ENCODE results near the gene FLOT2.
"Not testable (repeated sequence)": the region's sequence is repeated elsewhere in the genome, so short reads cannot be mapped to it uniquely, and the experiment has no call there.

Gene FLOT2

DNA sequence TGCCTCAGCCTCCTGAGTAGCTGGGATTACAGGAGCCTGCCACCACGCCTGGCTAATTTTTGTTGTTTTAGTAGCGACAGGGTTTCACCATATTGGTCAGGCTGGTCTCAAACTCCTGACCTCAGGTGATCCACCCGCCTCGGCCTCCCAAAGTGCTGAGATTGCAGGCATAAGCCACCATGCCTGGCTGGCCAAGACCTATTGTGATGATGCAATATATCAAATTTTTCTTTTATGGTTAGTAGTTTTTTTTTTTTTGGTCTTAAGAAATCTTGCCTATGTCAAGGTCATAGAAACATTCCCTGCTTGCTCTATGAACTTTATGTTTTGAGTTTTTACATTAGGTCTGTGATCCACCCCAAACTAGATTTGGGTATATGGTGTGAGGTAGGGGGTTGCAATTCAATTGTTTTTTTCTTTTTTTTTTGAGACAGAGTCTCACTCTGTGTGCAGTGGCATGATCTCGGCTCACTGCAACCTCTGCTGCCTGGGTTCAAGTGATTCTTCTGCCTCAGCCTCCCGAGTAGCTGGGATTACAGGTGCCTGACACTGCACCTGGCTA lies 20.3 kb downstream of the FLOT2 start:
- DNase-seq = not testable (repeated sequence)

DNA sequence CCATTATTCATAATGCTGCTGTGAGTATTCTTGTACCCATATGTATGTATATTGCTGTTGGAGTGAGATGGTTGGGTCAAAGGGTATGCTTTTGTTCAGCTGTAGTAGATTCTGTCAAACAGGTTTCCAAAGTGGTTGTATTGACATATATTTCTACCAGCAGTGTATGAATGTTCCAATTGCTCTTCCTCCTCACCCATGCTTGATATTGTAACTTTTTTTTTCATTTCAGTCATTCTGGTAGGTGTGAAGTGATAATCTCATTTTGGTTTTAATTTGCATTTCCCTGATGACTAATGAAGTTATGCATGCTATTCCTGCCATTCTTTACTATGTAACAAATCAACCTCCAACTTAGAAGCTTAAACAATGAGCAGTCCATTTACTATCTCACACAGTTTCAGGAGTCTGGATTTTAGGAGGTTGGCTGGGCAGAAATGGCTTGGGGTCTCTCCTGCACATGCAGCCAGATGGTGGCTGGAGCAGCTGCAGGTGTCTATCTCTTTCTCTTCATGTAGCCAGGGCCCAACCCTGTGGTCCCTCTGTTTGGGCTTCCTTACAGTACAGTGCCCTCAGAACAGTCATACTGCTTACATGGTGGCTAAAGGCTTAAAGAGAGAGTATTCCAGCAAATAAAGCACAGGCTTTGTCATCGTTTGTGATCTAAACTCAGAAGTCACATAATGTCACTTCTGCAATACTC lies 21.5 kb downstream of the FLOT2 start:
- no peak for DNase-seq

DNA sequence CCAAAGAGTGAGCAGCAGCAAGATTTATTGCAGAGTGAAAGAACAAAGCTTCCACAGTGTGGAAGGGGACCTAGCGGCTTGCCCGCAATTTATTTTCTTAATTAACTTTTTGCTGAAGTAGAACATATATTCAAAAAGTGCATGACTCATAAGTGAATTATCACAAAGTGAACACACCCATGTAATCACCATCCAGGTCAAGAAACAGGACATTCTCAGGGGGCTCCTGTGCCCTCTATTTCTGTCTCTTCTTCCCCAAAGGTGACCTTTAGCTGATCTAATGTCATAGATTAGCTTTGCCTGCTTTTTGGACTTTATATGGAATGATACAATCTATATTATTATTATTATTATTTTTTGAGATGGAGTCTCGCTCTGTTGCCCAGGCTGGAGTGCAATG lies 22.8 kb downstream of the FLOT2 start:
- DNase-seq = no peak

DNA sequence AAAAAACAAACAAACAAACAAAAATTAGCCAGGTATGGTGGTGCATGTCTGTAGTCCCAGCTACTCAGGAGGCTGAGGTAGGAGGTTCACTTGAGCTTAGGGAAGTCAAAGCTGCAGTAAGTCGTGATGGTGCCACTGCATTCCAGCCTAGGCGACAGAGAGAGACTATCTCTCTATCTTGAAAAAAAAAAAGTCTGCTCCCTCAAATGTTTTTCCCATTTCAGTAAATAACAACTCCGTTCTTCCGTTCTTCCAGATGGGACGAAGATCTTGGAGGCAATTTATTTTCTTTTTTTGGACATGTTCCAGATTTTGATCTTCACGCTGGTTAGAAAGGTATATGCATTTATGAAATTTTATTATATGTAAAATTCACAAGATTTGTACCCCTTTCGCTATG lies 23.7 kb downstream of the FLOT2 start:
- no peak for DNase-seq

DNA sequence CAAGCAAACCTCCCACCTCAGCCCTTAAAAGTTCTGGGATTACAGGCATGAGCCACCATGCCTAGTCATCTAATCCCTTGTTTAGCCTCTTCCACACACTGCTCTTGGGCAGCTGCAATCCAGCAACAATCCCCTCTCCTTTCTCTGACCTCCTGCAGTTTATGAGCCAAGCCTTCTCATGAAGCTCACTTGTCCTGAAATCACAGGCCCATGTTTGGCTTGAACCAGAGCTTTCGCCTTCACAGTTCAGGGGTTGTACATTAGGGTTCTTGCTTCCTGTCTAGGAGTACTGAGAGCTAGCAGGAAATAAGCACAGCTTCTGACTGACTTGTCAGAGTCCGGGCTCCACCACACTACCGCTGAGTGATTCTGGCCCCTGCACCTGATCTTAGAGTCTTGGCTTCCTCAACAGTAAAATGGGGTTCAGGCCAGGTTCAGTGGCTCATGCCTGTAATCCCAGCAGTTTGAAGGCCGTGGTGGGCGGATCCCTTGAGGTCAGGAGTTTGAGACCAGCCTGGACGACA lies 26.4 kb downstream of the FLOT2 start:
- DNase-seq = no peak

DNA sequence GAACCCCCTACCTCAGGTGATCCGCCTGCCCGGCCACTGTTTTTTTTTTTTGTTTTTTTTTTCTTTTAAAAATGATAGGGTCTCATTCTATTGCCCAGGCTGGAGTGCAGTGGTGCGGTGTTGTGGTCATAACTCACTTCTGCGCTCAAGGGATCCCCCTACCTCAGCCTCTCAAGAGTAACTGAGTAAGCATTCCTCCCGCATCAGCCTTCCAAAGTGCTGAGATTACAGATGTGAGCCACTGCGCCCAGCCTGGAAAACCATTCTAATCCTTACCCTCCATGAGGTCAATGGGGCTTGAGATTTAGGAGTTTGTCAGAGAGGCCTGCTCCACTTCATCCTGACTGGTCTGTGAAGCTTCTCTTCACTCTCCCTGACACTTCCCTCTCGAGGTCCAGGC lies 30.3 kb downstream of the FLOT2 start:
- DNase-seq = no peak

DNA sequence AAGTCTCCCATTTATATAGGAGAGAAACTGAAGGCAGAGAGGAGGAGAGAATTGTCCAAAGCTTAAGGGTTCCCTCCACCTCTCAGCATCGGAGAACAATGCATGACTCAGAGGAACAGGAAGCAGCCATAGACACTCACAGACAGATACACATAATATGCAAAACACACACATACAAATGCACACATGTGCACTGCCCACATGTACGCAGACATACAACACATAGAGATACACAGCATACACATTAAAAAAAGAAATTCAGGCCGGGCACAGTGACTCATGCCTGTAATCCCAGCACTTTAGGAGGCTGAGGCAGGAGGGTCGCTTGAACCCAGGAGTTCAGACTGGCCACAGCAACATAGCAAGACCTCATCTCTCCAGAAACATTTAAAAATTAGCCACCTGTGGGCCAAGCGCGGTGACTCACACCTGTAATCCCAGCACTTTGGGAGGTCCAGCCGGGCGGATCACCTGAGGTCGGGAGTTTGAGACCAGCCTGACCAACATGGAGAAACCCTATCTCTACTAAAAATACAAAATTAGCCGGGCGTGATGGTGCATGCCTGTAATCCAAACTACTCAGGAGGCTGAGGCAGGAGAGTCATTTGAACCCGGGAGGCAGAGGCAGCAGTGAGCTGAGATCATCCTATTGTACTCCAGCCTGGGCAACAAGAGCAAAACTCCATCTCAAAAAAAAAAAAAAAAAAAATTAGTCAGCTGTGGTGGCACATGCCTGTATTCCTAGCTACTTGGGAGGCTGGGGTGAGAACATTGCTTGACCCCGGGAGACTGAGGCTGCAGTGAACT lies 31.4 kb downstream of the FLOT2 start:
- no peak for DNase-seq

DNA sequence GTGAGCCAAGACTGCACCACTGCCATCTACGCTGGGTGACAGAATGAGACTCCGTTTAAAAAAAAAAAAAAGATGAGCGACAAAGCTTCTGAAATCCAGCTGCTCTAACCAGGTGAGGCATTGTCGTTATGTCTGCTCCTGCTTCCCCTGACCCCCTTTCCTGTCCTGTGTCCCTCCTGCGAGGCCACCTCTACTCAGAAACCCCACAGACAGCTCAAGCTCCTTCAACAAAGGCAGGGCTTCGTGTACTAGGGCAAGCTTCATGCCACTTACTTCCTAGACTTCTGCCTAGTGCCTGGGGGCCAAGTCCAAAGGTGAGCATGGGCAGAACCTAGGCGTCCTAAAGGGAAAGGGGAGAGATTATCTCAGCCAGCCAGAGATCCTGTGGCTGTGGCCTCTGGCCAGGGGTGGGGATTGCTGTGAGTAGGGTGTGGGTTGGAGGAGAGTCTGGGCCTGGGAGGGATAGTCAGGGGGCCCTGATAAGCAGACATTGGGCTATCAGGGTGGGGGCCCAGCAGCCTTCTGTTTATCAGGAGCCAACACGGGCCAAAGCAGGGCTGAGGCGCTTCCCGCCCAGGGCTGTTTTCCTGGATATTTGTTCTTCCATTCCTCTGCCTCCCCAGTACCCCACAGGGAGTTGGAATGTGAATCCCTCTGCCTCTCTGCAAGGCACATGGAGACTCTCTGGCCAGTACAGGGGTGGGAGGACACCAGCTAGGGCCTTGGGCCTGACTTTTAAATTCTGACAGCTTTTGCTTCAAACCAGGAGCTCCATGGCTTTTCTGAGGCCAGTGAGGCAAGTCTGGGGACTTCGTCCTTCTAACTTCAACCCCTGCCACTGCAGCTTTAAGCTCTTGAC lies 32.3 kb downstream of the FLOT2 start:
- DNase-seq = no peak

DNA sequence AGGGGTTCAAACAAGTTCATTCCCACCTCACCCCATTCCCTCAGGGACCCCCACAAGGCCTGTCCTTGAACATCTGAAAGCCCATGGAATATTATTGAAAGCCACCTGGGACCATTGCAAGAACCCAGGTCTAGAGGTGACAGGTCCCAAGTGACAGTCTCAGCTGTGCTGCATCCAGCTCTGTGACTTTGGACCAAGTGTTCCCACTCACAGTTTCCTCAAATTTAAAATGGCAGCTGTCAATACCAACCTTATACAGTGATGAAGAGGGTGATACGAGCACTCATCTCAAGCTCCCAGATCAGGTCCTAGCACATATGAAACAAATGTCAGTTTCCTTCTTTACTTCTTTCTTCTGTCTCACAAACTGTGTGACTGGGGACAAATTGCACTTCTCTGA lies 33.6 kb downstream of the FLOT2 start:
- DNase-seq = no peak

DNA sequence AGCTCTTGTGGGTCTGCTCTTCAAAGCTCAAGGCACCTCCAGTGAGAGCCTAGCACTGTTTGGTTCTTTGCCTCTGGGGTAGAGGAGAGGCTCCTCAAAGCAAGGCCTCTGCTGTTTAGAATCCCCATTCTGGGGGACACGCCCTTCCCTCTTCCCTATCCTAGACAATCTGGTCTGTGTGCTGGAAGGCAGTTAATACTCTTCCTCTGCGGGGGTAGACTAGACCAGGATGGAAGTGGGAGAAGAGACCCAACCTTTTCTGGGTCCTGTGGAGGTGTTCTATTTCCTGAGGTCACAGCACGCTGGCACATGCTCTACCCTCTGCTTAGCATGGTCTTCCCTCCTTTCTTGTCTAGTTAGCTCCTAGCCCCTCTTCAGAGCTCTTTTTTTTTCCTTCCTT lies 35.0 kb downstream of the FLOT2 start:
- DNase-seq = no peak

DNA sequence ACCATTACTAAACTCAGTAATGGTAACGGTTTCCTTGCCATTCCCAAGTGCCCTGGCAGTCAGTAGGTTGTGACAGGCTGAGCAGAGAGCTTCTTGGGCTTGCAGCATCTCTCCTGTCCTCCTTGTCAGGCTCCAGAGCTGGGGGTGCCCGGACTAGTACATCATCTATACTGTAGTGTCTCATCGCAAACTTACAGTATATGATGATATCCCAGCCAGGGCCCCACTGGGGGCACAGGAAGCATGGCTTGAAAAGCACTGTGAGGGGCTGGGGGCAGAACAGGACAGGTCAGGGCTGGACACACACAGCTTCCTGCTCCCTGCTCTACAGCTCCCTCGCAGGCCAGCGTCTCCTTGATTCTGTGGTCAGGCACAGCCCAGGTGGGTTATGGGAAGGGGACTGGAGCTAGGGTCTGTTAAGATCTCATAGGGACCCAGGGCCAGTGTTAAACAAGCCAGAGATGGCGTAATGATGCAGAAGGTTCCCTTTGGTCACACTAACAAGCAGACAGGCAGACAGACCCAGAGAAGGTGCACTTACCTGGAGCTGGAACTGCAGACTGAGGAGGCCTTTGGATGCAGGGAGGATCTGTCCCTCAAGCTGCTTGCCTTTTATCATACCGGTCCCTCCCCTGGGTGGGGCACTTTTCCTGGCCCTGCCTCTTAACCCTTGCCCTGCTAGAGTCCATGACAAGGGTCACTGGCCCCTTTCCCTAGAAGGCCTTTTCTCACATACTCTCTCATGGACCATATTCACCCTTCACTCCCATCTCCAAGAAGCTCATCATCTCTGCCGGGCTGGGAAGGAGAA lies 35.9 kb downstream of the FLOT2 start:
- DNase-seq = no peak

DNA sequence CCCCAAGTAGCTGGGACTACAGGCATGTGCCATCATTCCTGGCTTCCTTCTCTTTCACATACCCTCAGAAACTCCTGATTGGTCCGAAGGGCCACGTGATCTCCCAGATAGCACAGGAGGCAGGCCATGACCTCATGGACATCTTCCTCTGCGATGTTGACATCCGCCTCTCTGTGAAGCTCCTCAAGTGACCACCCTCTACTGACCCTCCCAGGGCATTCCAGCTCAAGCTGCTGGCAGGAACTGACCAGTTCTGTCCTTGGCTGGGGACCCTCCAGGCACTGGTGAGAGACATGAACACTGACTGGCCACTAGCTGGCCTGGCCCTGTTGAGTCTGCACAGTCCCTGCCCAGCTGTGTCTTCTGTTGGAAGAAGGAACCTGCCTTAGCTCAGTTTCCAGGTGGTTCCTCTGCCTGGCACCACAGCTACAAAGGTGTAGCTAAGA lies 37.1 kb downstream of the FLOT2 start:
- no peak for DNase-seq

DNA sequence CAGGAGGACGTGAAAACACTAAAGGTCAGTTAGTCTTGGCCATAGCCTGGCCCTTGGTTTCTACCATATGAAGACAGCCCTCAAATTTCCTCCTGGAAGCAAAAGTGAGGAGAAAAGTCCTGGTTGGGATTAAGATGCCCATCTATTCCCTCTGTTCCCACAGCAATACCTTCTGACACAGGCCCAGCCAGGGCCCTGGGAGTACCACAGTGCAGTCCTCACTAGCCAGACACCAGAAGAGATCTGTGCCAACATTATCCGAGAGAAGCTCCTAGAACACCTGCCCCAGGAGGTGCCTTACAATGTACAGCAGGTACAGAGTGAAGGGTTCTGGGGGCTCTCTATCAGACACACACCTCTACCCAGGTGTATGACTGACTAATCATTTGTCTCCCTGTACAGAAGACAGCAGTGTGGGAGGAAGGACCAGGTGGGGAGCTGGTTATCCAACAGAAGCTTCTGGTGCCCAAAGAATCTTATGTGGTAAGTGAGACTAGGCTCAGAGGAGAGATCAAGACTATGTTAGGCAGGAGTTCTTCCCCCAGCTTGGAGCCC lies 38.7 kb downstream of the FLOT2 start:
- DNase-seq = no peak

DNA sequence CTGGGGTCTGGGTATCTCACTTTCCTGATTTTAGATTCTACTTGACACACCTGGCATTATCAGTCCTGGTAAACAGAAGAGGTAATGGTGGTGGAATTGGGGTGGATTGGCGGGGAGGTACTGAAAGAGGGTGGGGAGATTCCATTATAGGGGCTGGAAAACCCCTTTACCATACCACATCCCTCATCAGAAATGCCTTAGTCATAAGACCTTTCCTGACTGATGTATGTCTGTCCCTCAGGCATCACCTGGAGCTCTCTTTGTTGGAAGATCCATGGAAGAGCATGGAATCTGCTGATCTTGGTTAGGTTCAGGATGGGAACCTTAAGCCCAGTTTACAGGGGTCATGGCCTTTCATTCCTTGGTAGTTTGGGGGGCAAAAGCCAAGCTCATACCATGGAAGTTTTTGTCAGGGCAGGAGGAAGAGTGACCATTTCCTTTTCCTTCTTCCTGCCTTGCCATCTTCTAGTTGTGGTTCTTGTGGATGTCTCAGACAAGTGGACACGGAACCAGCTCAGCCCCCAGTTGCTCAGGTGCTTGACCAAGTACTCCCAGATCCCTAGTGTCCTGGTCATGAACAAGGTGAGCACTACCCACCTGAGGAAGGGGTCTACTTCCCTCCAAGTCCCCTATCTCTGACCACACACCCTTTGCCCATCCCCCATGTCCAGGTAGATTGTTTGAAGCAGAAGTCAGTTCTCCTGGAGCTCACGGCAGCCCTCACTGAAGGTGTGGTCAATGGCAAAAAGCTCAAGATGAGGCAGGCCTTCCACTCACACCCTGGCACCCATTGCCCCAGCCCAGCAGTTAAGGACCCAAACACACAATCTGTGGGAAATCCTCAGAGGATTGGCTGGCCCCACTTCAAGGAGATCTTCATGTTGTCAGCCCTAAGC lies 39.4 kb downstream of the FLOT2 start:
- no peak for DNase-seq

DNA sequence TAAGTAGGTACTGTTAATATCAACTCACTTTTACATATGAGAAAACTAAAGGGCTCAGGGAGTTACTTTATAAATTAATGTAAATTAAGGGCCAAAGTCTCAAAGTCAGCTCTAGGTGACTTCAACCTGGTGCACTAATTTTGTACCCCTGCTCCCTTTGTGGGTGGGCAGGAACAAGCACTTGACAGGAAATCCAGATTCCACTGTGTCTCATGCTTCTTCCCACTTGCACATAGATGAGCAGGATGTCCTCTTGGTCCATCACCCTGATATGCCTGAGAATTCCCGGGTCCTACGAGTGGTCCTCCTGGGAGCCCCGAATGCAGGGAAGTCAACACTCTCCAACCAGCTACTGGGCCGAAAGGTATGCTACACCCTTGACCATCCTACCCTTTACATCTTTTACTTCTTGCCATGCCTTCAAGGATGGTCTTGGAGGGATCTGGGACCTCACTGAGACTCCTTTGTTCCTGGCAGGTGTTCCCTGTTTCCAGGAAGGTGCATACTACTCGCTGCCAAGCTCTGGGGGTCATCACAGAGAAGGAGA lies 41.4 kb downstream of the FLOT2 start:
- DNase-seq = no peak

DNA sequence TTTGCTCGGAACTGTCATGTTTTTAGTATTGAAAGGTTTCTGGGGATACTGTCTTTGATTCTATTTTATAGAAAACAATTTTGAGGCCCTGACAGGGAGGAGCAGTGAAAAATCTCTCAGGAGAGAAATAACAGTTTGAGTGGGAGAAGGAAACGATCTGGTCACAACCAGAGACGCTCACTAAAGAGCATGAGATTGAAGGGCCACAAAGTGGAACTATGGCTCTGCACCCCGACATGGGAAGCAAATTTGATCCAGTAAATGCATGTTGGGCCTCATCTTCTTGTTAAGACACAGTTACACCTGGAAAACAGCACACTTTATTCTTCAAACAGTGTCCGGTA lies 42.2 kb downstream of the FLOT2 start:
- DNase-seq = no peak

DNA sequence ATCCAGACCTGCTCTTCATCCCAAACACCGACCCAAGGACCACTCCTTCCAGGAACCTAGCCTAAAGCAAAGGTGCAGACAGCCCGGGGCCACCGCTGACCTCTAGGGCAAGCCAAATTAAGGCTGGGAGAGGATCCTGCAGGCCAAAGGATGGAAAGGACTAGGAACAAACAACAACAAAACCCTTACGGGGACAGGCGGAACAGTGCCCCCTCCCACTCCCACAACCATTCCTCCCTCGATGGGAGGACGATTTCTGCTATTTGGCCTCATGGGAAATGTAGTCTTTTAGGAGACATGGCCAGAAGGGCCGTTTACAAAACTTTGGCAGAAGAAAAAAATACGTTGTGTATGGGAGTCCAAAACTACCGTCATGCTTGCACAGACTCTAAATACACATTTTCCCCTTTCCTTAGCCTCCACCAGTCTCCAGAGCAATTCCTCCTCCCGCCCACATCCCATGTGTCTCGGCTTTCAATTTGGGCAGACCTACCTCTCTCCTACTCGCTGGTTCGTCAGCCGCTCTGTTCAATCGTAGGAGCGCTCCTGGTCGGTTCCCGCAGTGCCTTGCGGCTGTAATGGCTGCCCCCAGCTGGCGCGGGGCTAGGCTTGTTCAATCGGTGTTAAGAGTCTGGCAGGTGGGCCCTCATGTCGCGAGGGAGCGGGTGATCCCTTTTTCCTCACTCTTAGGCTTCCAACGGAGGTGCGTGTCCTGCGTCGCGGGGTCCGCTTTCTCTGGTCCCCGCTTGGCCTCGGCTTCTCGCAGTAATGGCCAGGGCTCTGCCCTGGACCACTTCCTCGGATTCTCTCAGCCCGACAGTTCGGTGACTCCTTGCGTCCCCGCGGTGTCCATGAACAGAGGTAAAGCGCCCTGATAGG lies 42.8 kb downstream of the FLOT2 start, which contains the start of gene ERAL1:
TSS of gene ERAL1 (plus strand) at position 560 of the 879 bp plus-strand sequence. CDS start at position 579, 19 bp downstream.
- DNase-seq = peak; percentile 33 to 94 (median 78)

DNA sequence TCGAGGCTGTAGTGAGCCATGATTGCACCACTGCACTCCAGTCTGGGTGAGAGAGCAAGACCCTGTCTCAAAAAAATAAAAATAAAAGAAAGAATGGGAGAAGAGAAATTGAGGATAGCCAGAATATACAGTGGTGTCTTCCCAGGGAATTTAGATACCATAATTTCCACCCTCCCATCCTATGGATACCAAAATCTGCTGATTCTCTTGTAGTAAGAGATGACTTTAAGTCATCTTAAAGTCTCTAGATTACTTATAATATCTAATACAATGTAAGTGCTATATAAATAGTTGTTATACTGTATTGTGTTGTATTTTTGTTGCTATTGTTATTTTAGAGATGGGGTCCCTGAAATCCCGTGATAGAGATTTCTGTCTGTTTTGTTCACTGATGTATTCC lies 44.2 kb downstream of the FLOT2 start:
- DNase-seq = no peak
